Renal cortical epithelial cell (primary cell): ENCODE results near the gene STK32C. TPM values are rescaled to one million over a fixed set of nuclear protein-coding genes. Genes with fewer than 3 reads are reported as not detected.

Experiments used
- DNase-seq: peaks from one replicate; pipeline ENCODE4 v3.0.0-alpha.2; 2011; ENCODE audit warnings: low read depth
- total RNA-seq: library from RNA; depleted of rRNA; stranded (reverse); fragments of >200 nt; gene quantifications from 2 replicates; pipeline ENCODE4 v1.2.3, GENCODE V29; 2014

The STK32C gene
- total RNA-seq, 1 donor from 2014 or later, result 9.2 TPM

DNA sequence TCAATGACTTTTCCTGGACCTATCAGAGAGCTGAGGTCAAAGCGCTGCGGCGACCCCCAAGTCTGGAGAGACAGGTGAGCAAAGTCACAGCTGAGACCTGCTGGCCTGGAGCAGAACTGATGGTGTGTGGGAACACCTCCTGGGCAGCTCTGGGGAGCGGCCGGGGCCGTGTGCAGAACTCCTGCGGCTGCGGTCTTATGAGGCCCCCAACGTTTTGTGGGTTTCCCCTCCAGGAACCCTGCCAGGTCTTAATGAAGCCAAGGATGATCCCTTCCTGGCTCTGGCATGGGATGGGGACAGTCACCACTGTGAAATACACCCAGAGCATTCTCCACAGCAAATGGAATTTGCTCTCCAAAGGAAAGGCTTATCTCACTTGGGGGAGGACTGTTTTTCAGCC, 94.9 kb downstream of the STK32C start:
- DNase-seq, result no peak

GRCh38 chr10:132211246-132211645, 96.5 kb downstream of the STK32C start:
- DNase-seq, result no peak

- no peak for DNase-seq
These were observed 97.0 kb downstream of the STK32C start for GRCh38 chr10:132210766-132211165.

DNA sequence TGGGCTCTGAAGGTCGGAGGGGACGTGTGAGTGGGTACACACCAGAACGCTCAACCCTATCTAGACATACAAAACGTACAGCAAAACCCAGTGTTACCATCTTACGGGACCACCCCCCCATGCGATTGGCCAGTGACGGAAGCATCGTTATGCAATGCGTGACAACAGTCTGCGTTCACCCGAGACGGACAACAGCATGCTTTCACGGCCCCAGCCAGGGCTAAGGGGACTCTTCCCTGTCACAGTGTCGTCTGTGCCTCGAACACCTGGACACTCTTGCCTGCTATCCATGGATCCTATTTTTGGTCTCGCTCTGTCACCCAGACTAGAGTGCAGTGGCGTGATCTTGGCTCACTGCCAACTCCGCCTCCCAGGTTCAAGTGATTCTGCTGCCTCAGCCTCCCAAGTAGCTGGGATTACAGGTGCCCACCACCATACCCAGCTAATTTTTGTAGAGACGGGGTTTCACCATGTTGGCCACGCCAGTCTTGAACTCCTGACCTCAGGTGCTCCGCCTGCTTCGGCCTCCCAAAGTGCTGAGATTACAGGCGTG, 97.7 kb downstream of the STK32C start:
- no peak for DNase-seq

DNA sequence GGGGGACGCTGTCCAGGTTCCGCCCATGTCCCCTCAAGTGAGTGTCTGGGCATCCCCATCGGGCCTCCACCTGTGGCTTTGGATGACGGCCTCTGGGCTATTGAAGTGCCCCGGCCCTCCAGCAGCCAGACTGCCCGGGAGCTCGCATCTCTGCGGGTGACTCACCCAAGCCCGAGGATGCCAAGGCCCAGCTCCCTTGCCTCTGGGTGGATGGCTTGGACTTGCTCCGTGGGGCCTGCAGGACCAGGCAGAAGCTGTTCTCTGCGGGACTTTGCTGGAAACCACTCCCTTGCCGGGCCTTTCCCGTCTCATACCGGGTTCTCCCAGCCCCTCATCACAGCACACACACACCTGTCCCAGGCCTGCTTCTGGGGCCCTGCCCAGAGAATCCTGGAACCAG, 98.6 kb downstream of the STK32C start:
- no peak for DNase-seq

- DNase-seq, result no peak
These were observed 99.2 kb downstream of the STK32C start for GRCh38 chr10:132208462-132209050.

DNA sequence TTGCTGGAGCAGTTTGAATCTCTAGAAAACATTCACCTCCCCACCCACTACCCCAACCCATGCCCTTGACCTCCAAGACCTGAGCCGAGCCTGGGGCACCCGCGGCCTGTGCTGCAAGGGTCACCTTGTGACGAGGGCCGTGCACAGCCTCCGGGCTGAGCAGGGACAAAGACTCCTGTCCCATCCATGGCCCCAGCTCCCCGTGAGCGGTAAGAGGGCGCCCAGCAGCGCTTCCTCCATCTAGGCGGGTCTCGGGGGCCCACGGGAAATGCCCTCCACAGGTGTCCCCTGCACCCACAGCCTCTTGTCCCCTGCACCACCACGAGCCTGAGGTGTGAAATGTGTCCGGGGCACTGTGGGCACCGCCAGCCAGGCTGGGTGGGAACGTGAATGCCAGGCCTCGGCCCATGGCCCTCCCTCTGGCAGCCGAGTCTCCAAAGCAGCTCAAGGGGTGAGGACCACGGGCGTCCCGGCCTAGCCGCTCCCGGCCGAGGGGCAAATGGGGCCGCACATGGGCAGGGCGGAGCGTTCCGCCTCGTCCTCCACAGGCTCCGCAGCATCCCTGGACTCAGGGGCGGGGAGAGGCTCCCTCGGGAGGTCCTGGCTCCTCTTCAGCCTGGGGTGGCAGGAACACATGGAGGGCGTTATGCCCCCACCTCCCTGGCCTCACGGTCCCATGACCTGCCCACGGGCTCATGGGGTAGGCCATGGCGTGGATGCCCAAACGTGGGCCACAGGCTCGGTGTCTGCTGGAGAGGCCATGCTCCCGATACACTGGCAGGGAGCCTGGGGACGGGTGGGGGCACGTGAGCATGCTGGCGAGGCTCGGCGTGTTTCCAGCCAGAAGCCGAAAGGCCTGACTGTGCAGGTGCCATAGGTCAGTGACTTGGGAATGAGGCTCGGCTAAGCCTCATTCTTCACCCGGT, 100.0 kb downstream of the STK32C start:
- DNase-seq, result no peak

DNA sequence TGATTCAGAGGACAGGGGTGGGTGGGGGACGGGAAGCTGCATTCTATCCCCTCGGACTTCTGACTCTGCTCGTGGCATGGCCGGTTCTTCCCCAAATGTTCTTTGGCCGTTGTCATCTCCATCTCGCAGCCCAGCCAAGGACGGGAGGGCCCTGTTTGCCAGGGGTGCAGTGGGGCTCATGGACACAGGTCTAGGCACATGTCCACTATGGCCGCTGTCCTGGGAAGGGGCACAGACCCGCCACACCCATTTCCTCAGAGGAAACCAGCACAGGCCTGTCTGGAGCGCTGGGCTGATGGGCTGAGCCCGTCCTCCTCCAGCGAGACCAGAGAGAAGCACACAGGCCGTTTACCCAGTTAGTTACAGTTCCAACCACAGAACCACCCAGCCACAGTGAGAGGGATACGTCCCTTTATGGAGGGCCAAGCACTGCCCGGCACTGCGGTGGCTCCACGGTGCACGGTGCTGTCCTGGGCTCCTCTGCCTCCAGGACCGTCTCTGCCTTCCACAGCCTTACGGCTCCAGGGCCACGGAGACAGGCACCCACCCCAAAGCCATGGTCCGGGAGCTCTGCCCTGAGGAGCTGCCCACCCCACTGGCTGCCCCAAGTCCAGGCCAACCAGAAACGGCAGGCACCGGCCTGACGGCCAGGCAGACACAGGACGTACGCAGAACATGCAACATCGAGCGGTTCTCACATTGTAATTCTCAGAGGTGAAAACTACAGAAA, 100.8 kb downstream of the STK32C start:
- DNase-seq, result no peak

- DNase-seq, result no peak
These were observed 101.4 kb downstream of the STK32C start for GRCh38 chr10:132206377-132206745.

DNA sequence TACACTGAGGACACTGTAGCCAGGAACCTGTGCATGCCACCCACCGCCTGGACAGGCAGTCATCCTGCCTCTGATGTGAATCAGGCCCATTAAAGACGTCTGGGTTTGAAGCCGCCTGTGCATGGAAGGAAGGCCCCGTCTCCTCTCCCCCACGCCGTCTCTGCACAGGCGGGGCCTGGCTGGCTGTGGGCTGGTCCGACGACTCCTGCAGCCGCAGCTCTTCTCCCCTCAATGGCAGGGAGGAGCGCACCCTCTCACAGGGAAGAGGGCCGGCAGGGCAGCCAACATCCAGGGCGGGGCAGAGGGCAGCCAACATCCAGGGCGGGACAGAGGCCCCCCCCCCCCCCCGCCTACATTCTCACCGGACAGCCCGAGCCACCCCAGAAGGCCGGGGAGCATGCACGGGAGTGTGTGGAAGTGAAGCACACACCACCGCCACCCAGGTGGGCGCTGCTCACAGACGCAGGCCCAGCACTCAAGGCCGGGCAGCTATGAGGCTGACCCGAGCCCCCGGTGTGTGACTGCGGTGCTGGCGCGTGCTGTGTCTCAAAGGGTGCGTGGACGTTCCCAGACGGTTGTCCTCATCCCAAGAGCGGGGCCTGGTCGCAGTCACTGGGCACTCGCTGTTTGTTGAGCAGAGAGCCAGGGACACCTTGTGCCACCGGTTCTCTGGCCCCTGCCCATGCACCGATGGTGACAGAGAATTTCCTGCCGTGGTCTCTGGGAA, 101.9 kb downstream of the STK32C start:
- no peak for DNase-seq

GRCh38 chr10:132204781-132205473, 102.8 kb downstream of the STK32C start:
- no peak for DNase-seq

DNA sequence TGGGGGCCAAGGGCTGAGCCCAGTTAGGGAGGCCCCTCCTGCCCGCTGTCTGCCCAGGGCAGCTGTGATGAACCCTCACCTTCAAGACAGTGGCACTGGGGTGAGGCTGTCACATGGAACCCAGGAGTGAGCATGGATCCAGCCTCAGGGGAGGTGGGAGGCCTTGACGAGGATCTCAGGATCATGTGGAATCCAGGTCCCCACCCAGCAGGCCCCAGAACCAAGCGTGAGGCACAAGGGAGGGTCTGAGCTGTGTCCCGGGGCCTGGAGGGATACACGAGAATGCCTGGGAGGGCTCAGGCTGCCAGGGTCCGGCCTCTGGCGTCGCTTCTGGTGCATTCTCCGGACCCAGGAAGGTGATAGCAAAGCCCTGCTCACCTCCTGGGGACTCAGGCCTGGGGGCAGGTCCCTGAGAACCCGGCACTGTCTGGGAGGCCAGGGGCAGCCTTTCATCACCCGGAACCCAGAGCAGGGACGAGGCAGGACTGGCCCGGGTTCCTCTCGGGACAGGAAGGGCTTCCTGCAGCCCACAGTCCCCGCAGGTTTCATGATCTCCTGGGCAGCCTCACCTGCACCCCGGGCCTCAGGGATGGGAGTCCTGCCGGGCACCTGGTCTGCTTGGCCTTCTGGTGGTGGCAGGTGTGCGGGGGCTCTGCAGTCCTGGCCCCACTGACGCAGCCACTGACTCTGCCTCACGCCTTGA, 103.5 kb downstream of the STK32C start:
- no peak for DNase-seq

- DNase-seq, result no peak
These were observed 104.3 kb downstream of the STK32C start for GRCh38 chr10:132203256-132204077.

- no peak for DNase-seq
These were observed 105.4 kb downstream of the STK32C start for GRCh38 chr10:132202070-132202970.

DNA sequence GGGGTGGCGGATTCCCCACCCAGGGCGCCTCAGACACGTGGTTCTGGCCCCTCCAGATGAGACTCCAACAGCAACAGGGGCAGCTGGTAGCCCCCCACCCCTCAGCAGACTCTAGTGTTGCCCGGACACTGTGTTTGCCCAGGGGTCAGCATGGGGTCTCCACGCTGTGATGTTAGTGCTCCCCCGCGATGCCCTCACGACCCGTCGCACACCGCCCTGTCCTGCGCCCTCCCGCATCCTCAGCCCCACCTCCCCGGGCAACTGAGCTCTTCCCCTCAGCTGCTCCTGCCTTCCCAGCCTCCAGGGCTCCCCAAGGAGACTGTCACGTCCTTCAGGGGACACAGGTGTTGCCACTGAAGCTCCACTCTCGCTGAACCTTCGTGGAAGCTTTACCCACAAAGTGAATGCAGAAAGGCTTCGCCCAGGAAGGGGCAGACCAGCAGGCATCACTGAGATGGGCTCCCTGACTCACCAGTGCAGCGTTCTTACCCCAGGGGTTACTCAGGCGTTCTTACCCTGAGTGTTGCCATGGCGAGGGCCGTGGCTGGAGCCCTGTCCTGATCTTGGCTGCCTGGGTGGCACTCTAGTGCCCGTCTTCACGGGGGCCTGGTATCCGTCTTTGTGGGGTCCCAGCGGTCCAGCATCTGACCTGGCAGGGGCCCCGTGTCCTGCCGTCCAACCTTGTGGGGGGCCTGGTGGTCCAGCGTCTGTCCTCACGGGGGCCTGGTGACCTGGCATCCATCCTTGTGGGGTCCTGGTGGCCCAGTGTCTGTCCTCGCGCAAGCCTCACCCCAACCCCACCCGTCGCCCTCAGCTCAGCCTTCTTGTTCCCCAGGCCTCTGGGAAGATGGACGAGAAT, 106.4 kb downstream of the STK32C start:
- no peak for DNase-seq

DNA sequence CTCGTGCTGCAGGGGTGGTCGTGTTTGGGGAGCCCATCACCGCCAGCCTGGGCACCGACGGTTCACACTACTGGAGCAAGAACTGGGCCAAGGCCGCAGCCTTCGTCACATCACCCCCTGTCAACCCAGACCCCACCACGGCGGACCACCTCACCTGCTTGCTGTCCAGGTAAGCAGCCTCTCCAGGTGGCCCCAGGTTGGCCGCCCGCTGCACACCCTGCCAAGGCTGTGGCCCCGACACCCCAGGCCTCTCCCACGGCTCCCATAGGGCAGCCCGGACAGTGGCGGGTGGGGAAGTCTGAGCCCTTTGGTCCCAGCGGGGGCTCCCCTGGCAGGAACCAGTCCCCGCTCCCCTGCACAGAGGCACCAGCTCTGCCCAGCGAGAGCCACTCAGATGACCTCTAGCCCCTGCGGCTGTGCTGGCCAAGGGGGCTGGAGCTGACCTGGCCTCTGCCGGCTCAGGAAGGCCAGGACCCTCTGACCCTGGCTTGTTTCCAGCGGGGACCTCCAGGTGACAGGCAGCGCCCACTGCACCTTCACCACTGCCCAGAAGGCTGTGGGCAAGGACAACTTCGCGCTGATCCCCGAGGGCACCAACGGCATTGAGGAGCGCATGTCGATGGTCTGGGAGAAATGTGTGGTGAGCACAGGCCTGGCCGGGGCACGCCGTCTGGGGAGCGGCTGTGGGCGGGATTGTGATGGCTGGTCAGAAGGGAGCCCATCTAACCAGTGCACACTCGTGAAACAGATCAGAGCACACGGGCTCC, 107.2 kb downstream of the STK32C start:
- DNase-seq, result no peak

DNA sequence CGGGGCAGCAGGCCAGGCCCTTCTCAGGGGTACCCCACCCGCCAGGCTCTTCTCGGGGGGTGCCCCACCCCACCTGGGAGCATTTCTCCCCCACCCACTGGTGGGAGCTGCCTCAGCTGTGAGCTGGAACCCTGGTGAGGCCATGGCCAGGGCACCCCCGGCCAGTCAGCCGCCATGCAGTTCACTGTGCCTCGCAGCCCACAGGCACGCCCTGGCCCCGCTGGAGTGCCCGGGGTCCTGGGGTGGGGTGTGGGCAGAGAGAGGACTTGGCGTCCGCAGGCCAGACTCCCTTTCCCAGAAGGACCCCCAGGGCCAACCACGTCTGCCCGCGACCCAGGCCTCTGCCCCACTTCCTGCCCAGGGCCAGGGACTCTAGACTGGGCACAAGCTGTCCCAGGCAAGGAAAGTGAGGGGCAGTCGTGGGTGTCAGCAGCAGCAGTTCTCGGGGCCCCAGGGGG, 107.9 kb downstream of the STK32C start:
- DNase-seq, result no peak
